ENCODE results near the gene GRIK2. TPM values are rescaled to one million over a fixed set of nuclear protein-coding genes. Genes with fewer than 3 reads are reported as not detected.

Gene GRIK2
- total RNA-seq, 1 experiment from 2014 or later: 6.6 TPM

GRCh38 chr6:101528801-101529200, 135.3 kb downstream of the GRIK2 start:
- BruUV-seq (replicated peaks): no TSS peak
- H3K9me3 ChIP-seq (ENCODE audit: control insufficient read depth, insufficient read depth, low read depth, low read length): no peaks in the 10 kb centered on the region
- no peak for ATAC-seq
- H3K4me1 ChIP-seq (ENCODE audit: control insufficient read depth, insufficient read depth, low read length): no peaks in the 10 kb centered on the region
- no peak overlapping the region for H3K27ac ChIP-seq (ENCODE audit: low read length)
- no peak for DNase-seq (ENCODE audit: low read depth, low spot score)
- TF ChIP-seq TCF7L2 (IDR thresholded peaks at IDR 0.05; ENCODE audit: low read depth, low read length) (no peak), REST (IDR thresholded peaks at IDR 0.05; ENCODE audit: insufficient read depth in 1 of 2, low read depth in 2 of 2, low read length in 1 of 2) (no peak), POLR2AphosphoS5 (IDR thresholded peaks at IDR 0.05; ENCODE audit: low read depth, low read length) (no peak), CTCF (IDR thresholded peaks at IDR 0.05) (no peak), SIN3A (IDR thresholded peaks at IDR 0.05; ENCODE audit: borderline replicate concordance, insufficient read depth, low read depth, low read length) (no peak)
- no peaks in the 10 kb centered on the region for H3K36me3 ChIP-seq (ENCODE audit: control insufficient read depth, insufficient read depth, low read length)
- no peak overlapping the region for H3K4me3 ChIP-seq (ENCODE audit: low read depth in 2 of 2, low read length in 2 of 2)
- ChIA-PET CTCF (no interaction called here), POLR2A (interaction anchor here (0.6 kb wide), 1 partner anchor 977 kb away, joined by 3 read pairs; no protein-coding TSS in a partner anchor)
- in situ Hi-C loops (cut with HindIII; ENCODE audit: low pct_unique_long_range_greater_than_20kb, low sequenced_read_pairs) (no loop called here), intact Hi-C loops (cut with micrococcal nuclease; ENCODE audit: unreplicated experiment) (no loop called here)
- no peaks in the 10 kb centered on the region for H3K27me3 ChIP-seq (ENCODE audit: control insufficient read depth, insufficient read depth, low read length)

GRCh38 chr6:101531538-101531937, 138.0 kb downstream of the GRIK2 start:
- intact Hi-C loops (cut with micrococcal nuclease; ENCODE audit: unreplicated experiment): no loop called here
- DNase-seq (ENCODE audit: low read depth, low spot score) (no peak), ATAC-seq (no peak)
- H3K4me3 ChIP-seq (ENCODE audit: low read depth in 2 of 2, low read length in 2 of 2): no peak overlapping the region
- H3K4me1 ChIP-seq (ENCODE audit: control insufficient read depth, insufficient read depth, low read length): no peaks in the 10 kb centered on the region
- BruUV-seq (replicated peaks): no TSS peak
- no peaks in the 10 kb centered on the region for H3K9me3 ChIP-seq (ENCODE audit: control insufficient read depth, insufficient read depth, low read depth, low read length)
- TF ChIP-seq REST (IDR thresholded peaks at IDR 0.05; ENCODE audit: insufficient read depth in 1 of 2, low read depth in 2 of 2, low read length in 1 of 2) (no peak), TCF7L2 (IDR thresholded peaks at IDR 0.05; ENCODE audit: low read depth, low read length) (no peak), CTCF (IDR thresholded peaks at IDR 0.05) (no peak), SIN3A (IDR thresholded peaks at IDR 0.05; ENCODE audit: borderline replicate concordance, insufficient read depth, low read depth, low read length) (no peak), POLR2AphosphoS5 (IDR thresholded peaks at IDR 0.05; ENCODE audit: low read depth, low read length) (no peak)
- H3K27ac ChIP-seq (ENCODE audit: low read length): no peak overlapping the region
- CTCF ChIA-PET: interaction anchor here (0.7 kb wide), 1 partner anchor 478 kb away, joined by 3 read pairs; no protein-coding TSS in a partner anchor
- POLR2A ChIA-PET: no interaction called here
- in situ Hi-C loops (cut with HindIII; ENCODE audit: low pct_unique_long_range_greater_than_20kb, low sequenced_read_pairs): no loop called here
- no peaks in the 10 kb centered on the region for H3K36me3 ChIP-seq (ENCODE audit: control insufficient read depth, insufficient read depth, low read length)
- no peaks in the 10 kb centered on the region for H3K27me3 ChIP-seq (ENCODE audit: control insufficient read depth, insufficient read depth, low read length)
